GM18505 (cell line): ENCODE results near the gene HLA-DQA2.
"Not testable (repeated sequence)": the region's sequence is repeated elsewhere in the genome, so short reads cannot be mapped to it uniquely, and the experiment has no call there.

Source experiments
- ATAC-seq: cut with Tn5 transposase; IDR thresholded peaks from one replicate; pipeline ENCODE4 v1.9.1; 2021; ENCODE audit not compliant: unreplicated experiment
- POLR2A ChIP-seq: IDR thresholded peaks from 4 replicates; pipeline ENCODE4 v1.6.1; 2011; ENCODE audit warnings: borderline replicate concordance; ENCODE audit not compliant: insufficient read depth, insufficient read length; ENCODE audit errors: extremely low read depth

HLA-DQA2 gene

DNA sequence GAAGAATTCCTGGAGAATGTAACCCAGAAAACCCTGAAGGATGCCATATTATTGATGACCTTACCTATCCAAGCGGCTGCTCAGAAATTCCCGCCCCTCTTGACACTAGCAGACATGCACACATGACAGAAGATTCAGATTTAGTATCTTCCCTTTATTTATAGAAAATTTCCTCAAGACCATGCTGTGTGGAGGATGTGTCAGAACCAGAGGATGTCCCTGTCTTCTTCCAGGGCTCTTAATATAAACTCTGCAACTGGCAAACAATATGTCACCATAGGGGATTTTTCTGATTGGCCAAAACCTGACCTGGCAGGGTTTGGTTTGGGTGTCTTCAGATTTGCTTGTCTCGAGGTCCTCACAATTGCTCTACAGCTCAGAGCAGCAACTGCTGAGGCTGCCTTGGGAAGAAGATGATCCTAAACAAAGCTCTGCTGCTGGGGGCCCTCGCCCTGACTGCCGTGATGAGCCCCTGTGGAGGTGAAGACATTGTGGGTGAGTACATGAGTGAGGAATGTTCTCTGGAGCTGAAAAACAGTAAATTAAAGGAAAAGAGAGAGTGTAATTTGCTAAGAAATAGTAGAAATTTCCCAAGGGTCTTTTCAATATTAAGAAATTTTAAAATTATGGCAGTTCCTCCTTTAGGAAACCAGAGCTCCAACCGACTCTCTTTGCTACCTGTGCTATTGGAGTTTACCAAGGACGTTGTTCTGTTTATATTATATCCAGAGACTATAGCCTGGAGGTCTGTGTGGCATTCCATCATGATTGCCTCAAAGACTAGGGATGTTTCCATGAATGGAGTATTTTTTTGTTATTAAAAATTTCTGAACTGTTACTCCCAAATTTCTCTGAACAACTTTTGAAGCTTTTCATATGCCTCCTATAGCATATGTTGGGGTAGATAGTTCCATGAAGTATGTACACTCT lies at the start of gene HLA-DQA2:
TSS of gene HLA-DQA2 (plus strand) at position 361 of the 930 bp plus-strand sequence. CDS start at position 414, 53 bp downstream.
- TF ChIP-seq POLR2A, result no peak

DNA sequence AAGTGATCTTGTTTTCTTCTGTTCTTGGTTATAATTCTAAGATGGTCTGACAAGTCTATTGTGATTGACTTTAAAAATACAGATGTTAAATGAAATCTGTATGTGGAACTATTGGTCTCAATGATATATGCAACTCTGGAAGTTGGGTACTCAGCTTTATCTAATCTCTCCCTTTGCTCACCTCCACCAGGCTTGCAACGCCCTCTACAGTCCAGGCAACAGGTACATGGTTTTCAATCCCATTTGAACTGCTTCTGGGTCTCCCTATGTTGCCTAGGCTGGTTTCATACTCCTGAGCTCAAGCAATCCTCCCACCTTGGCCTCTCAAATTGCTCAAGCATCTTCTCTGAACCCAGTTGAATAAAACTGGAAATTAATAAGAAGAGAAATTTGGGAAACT lies 49.2 kb upstream of the HLA-DQA2 start:
- no peak for TF ChIP-seq POLR2A

More for the DNA sequence above, at the start of gene HLA-DQA2:
- ATAC-seq, result no peak

DNA sequence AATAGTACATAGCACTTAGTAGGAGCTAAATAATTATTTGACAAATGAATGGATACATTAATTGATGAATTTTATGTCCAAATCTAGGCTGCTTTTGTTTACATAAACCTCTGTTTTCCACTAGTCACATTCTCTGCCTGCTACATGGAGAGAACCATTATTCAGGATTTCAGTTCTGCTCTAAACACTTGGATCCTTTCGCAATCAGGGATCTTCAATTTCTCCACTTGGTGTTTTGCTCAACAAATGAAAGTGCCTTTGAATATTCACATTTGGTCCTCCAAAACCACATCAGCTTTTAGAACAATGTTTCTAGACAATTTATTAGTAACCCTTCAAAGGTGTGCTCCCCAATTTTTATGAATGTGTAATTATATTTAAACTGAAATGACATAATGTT lies 44.2 kb upstream of the HLA-DQA2 start:
- no peak for ATAC-seq
- TF ChIP-seq POLR2A, result no peak

More for the DNA sequence above, 49.2 kb upstream of the HLA-DQA2 start:
- ATAC-seq, result no peak

DNA sequence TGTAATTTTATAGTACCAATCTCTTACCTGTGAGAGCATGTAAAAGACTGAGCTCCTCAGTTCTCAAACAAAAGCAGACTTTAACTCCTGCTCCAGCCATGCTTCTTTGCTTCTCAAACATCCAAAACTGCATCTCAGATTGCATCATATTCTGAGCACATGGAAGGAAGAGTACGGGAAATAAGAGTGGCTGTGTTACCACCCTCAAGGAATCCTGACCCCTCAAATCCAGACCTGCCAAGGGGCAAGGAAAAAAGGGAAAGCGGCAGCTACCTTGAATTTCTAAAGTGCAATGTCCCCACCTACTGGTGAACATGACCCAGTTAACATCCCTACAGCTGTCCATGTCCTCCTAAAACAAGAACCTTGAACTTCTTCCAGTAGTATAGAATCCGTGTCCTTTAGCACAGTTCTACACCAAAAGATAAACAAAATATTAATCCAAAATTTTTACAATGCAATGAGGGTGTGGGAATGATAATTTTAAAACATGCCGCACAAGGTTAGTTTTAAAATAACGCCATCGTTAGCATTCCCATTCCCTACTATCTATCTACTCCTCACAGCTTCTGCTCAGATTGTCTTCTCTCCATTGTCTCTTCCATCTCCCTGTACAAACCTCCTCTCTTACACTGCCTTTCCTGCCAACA lies 40.7 kb upstream of the HLA-DQA2 start:
- TF ChIP-seq POLR2A, result no peak
- no peak for ATAC-seq

DNA sequence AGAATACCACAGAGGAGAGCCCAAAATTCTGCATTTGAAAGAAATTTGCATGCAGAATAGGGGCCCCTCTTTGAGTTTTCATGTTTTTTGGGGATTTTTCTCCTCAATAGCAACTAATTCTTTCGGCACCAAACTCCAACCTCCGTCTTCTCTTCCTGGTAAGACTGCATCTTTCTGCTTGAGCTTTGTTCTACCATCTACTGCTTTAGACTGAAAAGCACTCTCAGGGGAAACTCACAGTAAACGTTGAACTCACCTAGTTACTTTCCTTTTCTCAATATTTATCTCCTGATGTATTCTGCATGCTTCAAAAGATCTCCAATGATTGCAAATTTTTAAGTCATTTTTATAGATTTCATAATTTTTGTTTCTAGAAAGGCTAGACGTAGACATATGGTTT lies 37.8 kb upstream of the HLA-DQA2 start:
- ATAC-seq, result no peak
- no peak for TF ChIP-seq POLR2A

DNA sequence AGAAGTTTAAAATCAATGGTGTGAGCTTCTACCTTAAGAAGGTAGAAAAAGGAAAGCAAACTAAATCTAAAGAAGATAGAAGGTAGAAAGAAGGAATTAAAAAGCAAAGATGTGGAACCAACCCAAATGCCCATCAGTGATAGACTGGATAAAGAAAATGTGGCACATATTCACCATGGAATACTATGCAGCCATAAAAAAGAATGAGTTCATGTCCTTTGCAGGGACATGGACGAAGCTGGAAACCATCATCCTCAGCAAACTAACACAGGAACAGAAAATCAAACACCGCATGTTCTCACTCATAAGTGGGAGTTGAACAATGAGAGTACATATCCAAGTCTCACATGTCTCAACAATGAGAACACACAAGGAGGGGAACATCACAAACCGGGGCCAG lies 36.0 kb upstream of the HLA-DQA2 start:
- ATAC-seq, result not testable (repeated sequence)

DNA sequence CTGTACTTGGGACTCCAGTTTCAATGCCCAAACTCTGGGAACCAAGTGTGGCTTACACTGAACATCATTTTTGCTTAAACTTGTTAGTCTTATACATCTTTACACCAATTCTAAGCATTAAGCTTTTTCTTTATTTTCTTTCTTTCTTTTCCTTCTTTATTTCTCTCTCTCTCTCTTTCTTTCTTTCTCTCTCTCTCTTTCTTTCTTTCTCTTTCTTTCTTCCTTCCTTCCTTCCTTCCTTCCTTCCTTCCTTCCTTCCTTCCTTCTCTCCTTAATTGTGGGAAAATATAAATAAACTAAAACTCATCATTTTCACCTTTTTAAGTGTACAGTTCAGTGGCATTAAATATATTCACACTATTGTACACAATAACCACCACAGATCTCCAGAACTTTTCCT lies 31.6 kb upstream of the HLA-DQA2 start:
- no peak for TF ChIP-seq POLR2A
- no peak for ATAC-seq

DNA sequence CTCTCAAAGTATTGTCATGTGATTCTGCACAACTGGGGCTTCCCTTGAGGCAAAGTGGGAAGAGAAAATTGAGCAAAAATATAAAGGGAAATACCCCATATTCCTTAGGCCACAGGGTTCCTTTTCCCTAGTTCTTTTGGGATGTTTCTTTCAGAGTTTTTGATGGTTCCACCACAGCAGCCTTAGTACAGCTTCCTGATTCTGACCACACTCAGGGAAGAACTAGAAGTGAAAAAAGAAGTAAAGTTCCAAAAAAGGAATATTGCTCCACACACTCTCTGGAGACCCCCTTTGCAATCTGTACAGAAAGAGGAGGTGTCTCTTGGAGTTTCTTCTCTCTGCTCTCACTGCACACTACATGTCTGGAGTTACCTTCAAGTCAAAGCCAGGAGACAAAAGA lies 27.9 kb upstream of the HLA-DQA2 start:
- no peak for TF ChIP-seq POLR2A
- ATAC-seq, result no peak

DNA sequence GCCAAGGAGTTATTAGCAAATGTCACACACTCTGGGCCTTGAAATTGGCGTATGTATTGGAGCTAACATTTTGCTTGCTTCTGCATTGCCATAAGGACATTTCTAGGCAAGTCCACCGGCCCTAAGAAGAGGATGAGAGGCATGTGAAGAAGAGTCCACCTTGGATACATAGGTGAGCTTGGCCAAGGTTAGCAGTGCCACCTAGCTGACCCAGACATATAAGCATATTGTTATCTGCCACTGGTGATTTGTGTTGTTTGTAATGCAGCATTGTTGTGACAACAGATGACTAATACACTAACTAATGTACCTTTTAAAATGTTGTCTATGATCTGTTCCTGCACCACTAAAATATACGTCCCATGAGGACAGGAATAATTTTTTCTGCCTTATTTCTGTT lies 24.8 kb upstream of the HLA-DQA2 start:
- no peak for TF ChIP-seq POLR2A
- no peak for ATAC-seq

DNA sequence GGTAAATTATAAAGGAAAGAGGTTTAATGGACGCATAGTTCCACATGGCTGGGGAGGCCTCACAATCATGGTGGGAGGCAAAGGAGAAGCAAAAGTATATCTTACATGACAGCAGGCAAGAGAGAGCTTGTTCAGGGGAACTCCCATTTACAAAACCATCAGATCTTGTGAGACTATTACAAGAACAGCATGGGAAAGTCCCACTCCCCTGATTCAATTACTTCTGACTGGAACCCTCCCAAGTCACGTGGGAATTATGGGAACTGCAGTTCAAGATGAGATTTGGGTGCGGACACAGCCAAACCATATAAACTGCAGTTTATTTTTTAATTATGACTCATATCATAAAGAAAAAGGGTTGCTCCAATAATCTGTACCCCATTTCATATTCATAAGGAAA lies 22.3 kb upstream of the HLA-DQA2 start:
- no peak for ATAC-seq
- TF ChIP-seq POLR2A, result no peak

DNA sequence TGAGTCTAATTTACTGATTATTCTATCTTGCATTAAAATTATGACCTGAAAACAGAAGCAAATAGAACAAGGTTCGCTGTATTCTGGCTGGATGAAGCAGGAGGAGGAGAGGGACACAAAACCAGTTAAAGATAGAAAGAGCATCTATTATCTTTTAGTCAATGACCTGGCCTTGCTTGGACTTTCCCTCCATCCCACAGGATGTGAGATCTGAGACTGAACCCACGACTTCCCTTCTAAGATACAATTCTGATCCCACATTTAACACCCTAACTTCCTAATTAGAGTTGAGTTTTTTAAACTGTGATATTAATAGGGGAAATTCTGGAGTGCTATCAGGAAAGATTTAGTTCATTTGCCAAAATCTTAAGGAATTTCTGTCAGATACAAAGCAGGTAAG lies 3.1 kb upstream of the HLA-DQA2 start:
- no peak for ATAC-seq
- TF ChIP-seq POLR2A, result no peak

DNA sequence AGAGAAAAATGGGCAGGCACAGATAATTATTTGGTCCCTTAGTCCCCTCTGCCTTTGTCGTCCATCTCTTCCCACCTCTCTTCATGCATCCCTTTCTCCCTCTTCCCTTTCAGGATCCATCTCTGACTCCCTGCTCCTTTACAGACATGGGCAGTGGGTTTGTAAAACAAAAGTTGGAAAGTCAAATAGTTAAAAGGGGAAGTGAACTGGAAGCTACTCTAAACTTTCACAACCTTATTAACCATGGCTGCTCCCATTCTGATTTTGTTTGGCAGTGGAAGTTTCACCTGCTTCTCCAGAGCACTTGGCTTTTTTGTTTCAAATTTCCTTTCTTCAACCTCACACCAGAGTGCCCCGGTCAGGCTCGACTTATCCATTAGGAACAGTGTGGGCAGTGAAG lies 1.2 kb downstream of the HLA-DQA2 start:
- TF ChIP-seq POLR2A, result no peak
- no peak for ATAC-seq

DNA sequence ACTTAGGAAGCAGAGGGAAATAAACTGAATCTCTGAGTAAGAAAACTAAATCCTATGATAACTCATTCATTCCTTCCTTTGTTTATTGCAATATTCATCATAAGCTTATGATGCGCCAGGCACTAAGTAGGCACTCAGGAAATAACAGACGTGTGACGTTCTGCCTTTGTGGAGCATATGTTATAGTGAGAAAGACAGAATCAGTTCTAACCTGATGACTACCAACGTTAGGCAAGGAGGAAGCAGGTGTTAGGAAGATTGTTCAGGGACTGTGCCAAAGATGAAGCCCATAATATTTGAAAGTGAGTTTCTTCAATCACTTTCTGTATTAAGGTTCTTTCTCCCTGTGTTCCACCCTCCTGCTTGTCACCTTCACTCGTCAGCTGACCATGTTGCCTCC lies 3.6 kb downstream of the HLA-DQA2 start:
- TF ChIP-seq POLR2A, result no peak
- no peak for ATAC-seq

DNA sequence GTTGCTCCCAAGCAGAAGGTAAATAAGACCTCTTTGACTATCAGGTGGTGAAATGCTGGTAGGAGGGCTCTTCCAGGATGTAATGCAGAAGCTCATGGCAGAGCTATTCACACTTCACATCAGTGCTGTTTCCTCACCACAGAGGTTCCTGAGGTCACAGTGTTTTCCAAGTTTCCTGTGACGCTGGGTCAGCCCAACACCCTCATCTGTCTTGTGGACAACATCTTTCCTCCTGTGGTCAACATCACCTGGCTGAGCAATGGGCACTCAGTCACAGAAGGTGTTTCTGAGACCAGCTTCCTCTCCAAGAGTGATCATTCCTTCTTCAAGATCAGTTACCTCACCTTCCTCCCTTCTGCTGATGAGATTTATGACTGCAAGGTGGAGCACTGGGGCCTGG lies 4.5 kb downstream of the HLA-DQA2 start:
- not testable (repeated sequence) for ATAC-seq
